B cell (primary cell): ENCODE measurements around the gene SLC7A11. TPM values are rescaled to one million over a fixed set of nuclear protein-coding genes. Genes with fewer than 3 reads are reported as not detected.

Experiments
- ATAC-seq: fragments of 200-7000 bp; cut with Tn5 transposase; one replicate; pipeline ENCODE4 v1.10.0; 2021; ENCODE audit warnings: low read depth, mild to moderate bottlenecking, moderate number of reproducible peaks, moderate library complexity
- CTCF ChIA-PET: fragments of 350-600 bp; sonication (Branson Sonifier 250); formaldehyde crosslinking; loops from one replicate; lab custom pipeline; 2021; ENCODE audit warnings: antibody characterized with exemption, inconsistent platforms; lab: Charles Lee
- POLR2A ChIA-PET: fragments of 350-600 bp; sonication (Branson Sonifier 250); formaldehyde crosslinking; loops from one replicate; lab custom pipeline; 2021; ENCODE audit warnings: antibody characterized with exemption; lab: Charles Lee
- DNase-seq: peaks from one replicate; pipeline ENCODE4 v3.0.0; 2013
- H2AFZ ChIP-seq: 2 replicates; pipeline ENCODE4 v1.6.1; 2012; ENCODE audit warnings: mild to moderate bottlenecking, low read depth, low read length; ENCODE audit not compliant: insufficient read depth, poor library complexity, severe bottlenecking
- H3K27ac ChIP-seq, 2 donors: 1 replicate in 1 of 2; 2 replicates in 1 of 2; pipeline ENCODE4 v1.5.1; 2012 to 2013; ENCODE audit warnings: low read length in 2 of 2, mild to moderate bottlenecking in 2 of 2, moderate library complexity in 1 of 2
- H3K27me3 ChIP-seq, 4 experiments: fragments of 200-600 bp in 1 of 4; sonication (generic) in 1 of 4; replicated peaks in 1 of 4; 1 replicate in 2 of 4; 2 replicates in 2 of 4; pipeline versions ENCODE4 v1.6.1 to v1.7.0; 2013 to 2016; ENCODE audit warnings: low read length in 3 of 4, mild to moderate bottlenecking in 2 of 4, mixed read lengths in 1 of 4, moderate library complexity in 1 of 4; ENCODE audit not compliant: insufficient read depth in 4 of 4, control insufficient read depth in 3 of 4; ENCODE audit errors: control extremely low read depth in 1 of 4
- H3K36me3 ChIP-seq, 2 experiments: replicated peaks in 1 of 2; 1 replicate in 1 of 2; 2 replicates in 1 of 2; pipeline versions ENCODE4 v1.6.1 to v1.7.1; 2013; ENCODE audit warnings: low read length in 1 of 2; ENCODE audit not compliant: insufficient read depth in 2 of 2, control insufficient read depth in 1 of 2; ENCODE audit errors: control extremely low read depth in 1 of 2, extremely low read depth in 1 of 2
- H3K4me1 ChIP-seq, 2 donors: fragments of 200-600 bp in 1 of 2; sonication (generic) in 1 of 2; 1 replicate in 1 of 2; 2 replicates in 1 of 2; pipeline versions ENCODE4 v1.5.1 to v1.6.1; 2013 to 2017; ENCODE audit warnings: low read length in 2 of 2; ENCODE audit not compliant: control insufficient read depth in 2 of 2, insufficient read depth in 2 of 2
- H3K4me2 ChIP-seq: replicated peaks from 2 replicates; pipeline ENCODE3; 2012; ENCODE audit warnings: mild to moderate bottlenecking, low read depth, low read length; ENCODE audit not compliant: poor library complexity, severe bottlenecking
- H3K4me3 ChIP-seq, 5 experiments: fragments of 200-600 bp in 1 of 5; sonication (generic) in 1 of 5; 1 replicate in 3 of 5; 2 replicates in 2 of 5; pipeline versions ENCODE4 v1.5.1 to v1.7.0; 2011 to 2016; ENCODE audit warnings: low read length in 4 of 5, mild to moderate bottlenecking in 4 of 5, low read depth in 2 of 5, control low read depth in 1 of 5, moderate library complexity in 1 of 5; ENCODE audit not compliant: insufficient read depth in 1 of 5; ENCODE audit errors: control extremely low read depth in 1 of 5, extremely low read depth in 1 of 5
- H3K79me2 ChIP-seq: fragments of 200-600 bp; sonication (generic); one replicate; pipeline ENCODE4 v1.6.0; 2016; ENCODE audit warnings: low read length; ENCODE audit not compliant: control insufficient read depth, insufficient read depth
- H3K9ac ChIP-seq: fragments of 200-600 bp; sonication (generic); 2 replicates; pipeline ENCODE4 v1.6.1; 2017; ENCODE audit warnings: mild to moderate bottlenecking, low read length, moderate library complexity
- H3K9me3 ChIP-seq, 3 donors: one replicate each; pipeline versions ENCODE4 v1.6.1 to v1.7.1; 2013; ENCODE audit warnings: low read length in 2 of 3; ENCODE audit not compliant: control insufficient read depth in 2 of 3, insufficient read depth in 1 of 3; ENCODE audit errors: control extremely low read depth in 1 of 3
- H4K20me1 ChIP-seq: 2 replicates; pipeline ENCODE4 v1.6.0; 2012; ENCODE audit warnings: mild to moderate bottlenecking, low read length; ENCODE audit not compliant: insufficient read depth, control insufficient read depth, poor library complexity, severe bottlenecking
- H3K27ac Mint-ChIP-seq: one replicate; pipeline ENCODE4 v1.8.0; 2021; ENCODE audit warnings: mixed read lengths
- H3K27me3 Mint-ChIP-seq: one replicate; pipeline ENCODE4 v1.8.0; 2021; ENCODE audit warnings: mixed read lengths
- H3K4me1 Mint-ChIP-seq: one replicate; pipeline ENCODE4 v1.8.0; 2021; ENCODE audit warnings: mixed read lengths
- H3K4me3 Mint-ChIP-seq: one replicate; pipeline ENCODE4 v1.8.0; 2021; ENCODE audit warnings: mixed read lengths
- H3K9me3 Mint-ChIP-seq: one replicate; pipeline ENCODE4 v1.8.0; 2022; ENCODE audit warnings: mixed read lengths; ENCODE audit not compliant: insufficient read depth
- EZH2 ChIP-seq: IDR thresholded peaks from 2 replicates; pipeline ENCODE4 v1.6.1; 2012; ENCODE audit warnings: borderline replicate concordance, low read depth, mild to moderate bottlenecking, moderate library complexity, low read length; ENCODE audit not compliant: insufficient read depth, poor library complexity, severe bottlenecking
- WGBS: methylation state at CpG from one replicate; pipeline ENCODE4 v1.1.5; 2013; ENCODE audit warnings: missing lambda C conversion rate; ENCODE audit not compliant: insufficient coverage; 5-methylcytosine and 5-hydroxymethylcytosine counted together
- intact Hi-C: fragments of 100-400 bp; cut with micrococcal nuclease; formaldehyde crosslinking; loops from one replicate; pipeline ENCODE4 v1.10.0; 2022
- polyA plus RNA-seq: library from polyadenylated mRNA; depleted of rRNA; stranded (reverse); fragments of >200 nt; gene quantifications from 2 replicates; pipeline ENCODE4 v1.2.3, GENCODE V29; 2012
- total RNA-seq, 2 donors: library from RNA; stranded (reverse); fragments of 120-200 nt in 1 of 2; gene quantifications; 1 replicate in 1 of 2; 2 replicates in 1 of 2; pipeline versions ENCODE4 v1.2.3 to v1.2.4, GENCODE V29; 2013 to 2022
- TF ChIP-seq, protein P1 (sequence below): fragments of 200-600 bp; IDR thresholded peaks from one replicate; pipeline ENCODE4 v1.8.0; 2022; ENCODE audit warnings: antibody characterized with exemption, mild to moderate bottlenecking

Gene SLC7A11
- total and polyA plus RNA-seq, 2 donors (not counting 1 experiment from before 2014, with no cell fraction given), result 0.01 to 0.22 TPM

DNA sequence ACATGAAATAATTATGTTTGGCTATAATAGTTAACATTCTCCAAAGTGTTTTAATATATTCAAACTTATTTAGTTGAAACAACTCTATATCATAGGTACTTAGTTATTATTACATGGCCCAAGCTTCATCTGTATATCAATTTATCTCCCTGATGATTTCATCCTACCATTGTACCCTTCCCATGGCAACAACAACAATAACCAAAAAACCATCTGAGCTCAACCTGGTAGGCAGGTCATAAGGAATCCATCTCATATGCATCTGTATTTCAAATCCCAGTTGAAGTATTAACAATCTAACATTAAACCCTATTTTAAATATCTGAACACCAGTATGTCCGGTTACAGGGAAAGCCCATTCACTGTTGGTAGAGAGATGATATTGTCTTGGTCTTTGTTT, 33.1 kb upstream of the SLC7A11 start:
- Mint-ChIP-seq H3K4me1 (no peaks in the 10 kb centered on the region), H3K27me3 (peaks cover 4% of the 10 kb centered on the region), H3K4me3 (no peak overlapping the region), H3K27ac (no peak overlapping the region), H3K9me3 (no peaks in the 10 kb centered on the region)
- no peaks in the 10 kb centered on the region for H4K20me1 ChIP-seq
- CTCF ChIA-PET, result interaction anchor here (0.6 kb wide), 1 partner anchor 119 kb away, joined by 3 read pairs; no protein-coding TSS in a partner anchor
- H3K4me1 ChIP-seq, result no peaks in the 10 kb centered on the region
- no peak for TF ChIP-seq EZH2
- TF ChIP-seq, protein P1, sequence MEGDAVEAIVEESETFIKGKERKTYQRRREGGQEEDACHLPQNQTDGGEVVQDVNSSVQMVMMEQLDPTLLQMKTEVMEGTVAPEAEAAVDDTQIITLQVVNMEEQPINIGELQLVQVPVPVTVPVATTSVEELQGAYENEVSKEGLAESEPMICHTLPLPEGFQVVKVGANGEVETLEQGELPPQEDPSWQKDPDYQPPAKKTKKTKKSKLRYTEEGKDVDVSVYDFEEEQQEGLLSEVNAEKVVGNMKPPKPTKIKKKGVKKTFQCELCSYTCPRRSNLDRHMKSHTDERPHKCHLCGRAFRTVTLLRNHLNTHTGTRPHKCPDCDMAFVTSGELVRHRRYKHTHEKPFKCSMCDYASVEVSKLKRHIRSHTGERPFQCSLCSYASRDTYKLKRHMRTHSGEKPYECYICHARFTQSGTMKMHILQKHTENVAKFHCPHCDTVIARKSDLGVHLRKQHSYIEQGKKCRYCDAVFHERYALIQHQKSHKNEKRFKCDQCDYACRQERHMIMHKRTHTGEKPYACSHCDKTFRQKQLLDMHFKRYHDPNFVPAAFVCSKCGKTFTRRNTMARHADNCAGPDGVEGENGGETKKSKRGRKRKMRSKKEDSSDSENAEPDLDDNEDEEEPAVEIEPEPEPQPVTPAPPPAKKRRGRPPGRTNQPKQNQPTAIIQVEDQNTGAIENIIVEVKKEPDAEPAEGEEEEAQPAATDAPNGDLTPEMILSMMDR, result no peak
- H3K36me3 ChIP-seq, result no peaks in the 10 kb centered on the region
- H3K9ac ChIP-seq, result no peak overlapping the region
- intact Hi-C loops, result no loop called here
- no peak overlapping the region for H2AFZ ChIP-seq
- no peak for ATAC-seq
- no peak overlapping the region for H3K4me2 ChIP-seq
- no peak overlapping the region for H3K27ac ChIP-seq
- H3K9me3 ChIP-seq, result peaks cover 0 to 2% (median 0%) of the 10 kb centered on the region in 3 donors
- no peaks in the 10 kb centered on the region for H3K27me3 ChIP-seq
- WGBS, result no CpG with 5 or more reads among the region's 1 CpG
- no peak for DNase-seq
- POLR2A ChIA-PET, result interaction anchor here (0.5 kb wide), 1 partner anchor 46 kb away, joined by 3 read pairs; no protein-coding TSS in a partner anchor
- H3K4me3 ChIP-seq, result no peak overlapping the region
- no peaks in the 10 kb centered on the region for H3K79me2 ChIP-seq

DNA sequence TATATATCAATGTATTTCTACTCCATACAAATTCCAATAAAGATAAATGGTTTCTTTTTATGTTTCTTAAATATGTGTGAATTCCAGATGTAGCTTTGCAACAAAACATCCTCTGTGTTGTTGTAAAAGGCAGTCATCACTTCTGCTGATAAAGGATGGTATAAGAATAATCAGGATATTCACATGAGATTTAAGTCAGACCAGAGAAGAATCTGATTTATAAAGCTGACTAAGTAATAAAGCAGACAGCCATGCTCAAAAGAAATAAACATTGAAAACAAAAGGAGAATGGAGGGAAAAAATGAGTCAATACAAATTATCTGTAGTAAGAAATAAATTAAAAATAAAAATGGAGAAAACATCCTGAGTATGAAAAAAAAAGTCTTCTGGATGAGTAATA, 27.0 kb upstream of the SLC7A11 start:
- TF ChIP-seq, protein P1, result no peak
- no peak for TF ChIP-seq EZH2
- no peak for ATAC-seq
- intact Hi-C loops, result no loop called here

More for the DNA sequence above, 27.0 kb upstream of the SLC7A11 start:
- H2AFZ ChIP-seq, result no peak overlapping the region
- H3K4me3 ChIP-seq, result no peak overlapping the region
- no peaks in the 10 kb centered on the region for H3K4me1 Mint-ChIP-seq
- no peaks in the 10 kb centered on the region for H3K79me2 ChIP-seq
- H3K27me3 ChIP-seq, result no peaks in the 10 kb centered on the region
- CTCF ChIA-PET, result no interaction called here
- H3K4me2 ChIP-seq, result no peak overlapping the region
- H3K27ac Mint-ChIP-seq, result no peak overlapping the region
- H3K36me3 ChIP-seq, result no peaks in the 10 kb centered on the region
- H3K9me3 Mint-ChIP-seq, result no peaks in the 10 kb centered on the region
- no peak overlapping the region for H3K9ac ChIP-seq
- peaks cover 0 to 2% (median 0%) of the 10 kb centered on the region in 3 donors for H3K9me3 ChIP-seq
- no peak overlapping the region for H3K4me3 Mint-ChIP-seq
- DNase-seq, result no peak
- H3K27ac ChIP-seq, result no peak overlapping the region
- H3K27me3 Mint-ChIP-seq, result peaks cover 3% of the 10 kb centered on the region
- POLR2A ChIA-PET, result no interaction called here
- H3K4me1 ChIP-seq, result no peaks in the 10 kb centered on the region
- no peaks in the 10 kb centered on the region for H4K20me1 ChIP-seq
